T-cell (primary cell): ENCODE data around the gene SLC5A2. TPM values are rescaled to one million over a fixed set of nuclear protein-coding genes. Genes with fewer than 3 reads are reported as not detected.
"Not testable (repeated sequence)": the region's sequence is repeated elsewhere in the genome, so short reads cannot be mapped to it uniquely, and the experiment has no call there.

Experiments
- ATAC-seq, 4 experiments: fragments of 200-7000 bp in 3 of 4; fragments of 150-1000 bp in 1 of 4; cut with Tn5 transposase; replicated peaks in 1 of 4; 1 replicate in 3 of 4; 2 replicates in 1 of 4; pipeline ENCODE4 v1.10.0; 2021; ENCODE audit warnings: moderate library complexity in 3 of 4, mild to moderate bottlenecking in 2 of 4, moderate number of reproducible peaks in 1 of 4
- CTCF ChIA-PET, 2 donors: fragments of 300-600 bp; sonication (Branson Sonifier 250); formaldehyde crosslinking; loops; one replicate each; lab custom pipeline; 2022; ENCODE audit warnings: antibody characterized with exemption in 2 of 2; lab: Charles Lee
- POLR2A ChIA-PET, 2 donors: fragments of 300-600 bp; sonication (Branson Sonifier 250); formaldehyde crosslinking; loops; one replicate each; lab custom pipeline; 2022; ENCODE audit warnings: antibody characterized with exemption in 2 of 2; lab: Charles Lee
- DNase-seq, 35 experiments: peaks; one replicate each; pipeline versions ENCODE4 v3.0.0 to v3.0.0-alpha.2; 2013 to 2023
- H3K27ac ChIP-seq: one replicate; pipeline ENCODE4 v1.5.1; 2013; ENCODE audit warnings: low read length
- H3K27me3 ChIP-seq, 2 experiments: replicated peaks in 1 of 2; 1 replicate in 1 of 2; 2 replicates in 1 of 2; pipeline versions ENCODE4 v1.6.1 to v1.7.0; 2013; ENCODE audit warnings: low read length in 1 of 2, mixed read lengths in 1 of 2; ENCODE audit not compliant: control insufficient read depth in 2 of 2, insufficient read depth in 2 of 2; ENCODE audit errors: extremely low read depth in 1 of 2
- H3K36me3 ChIP-seq, 2 donors: 1 replicate in 1 of 2; 2 replicates in 1 of 2; pipeline versions ENCODE4 v1.6.1 to v1.7.0; 2013; ENCODE audit warnings: low read length in 1 of 2; ENCODE audit not compliant: control insufficient read depth in 2 of 2, insufficient read depth in 1 of 2; ENCODE audit errors: extremely low read depth in 1 of 2
- H3K4me1 ChIP-seq, 2 experiments: 1 replicate in 1 of 2; 2 replicates in 1 of 2; pipeline versions ENCODE4 v1.6.1 to v1.7.0; 2013; ENCODE audit warnings: low read length in 2 of 2, mixed read lengths in 1 of 2; ENCODE audit not compliant: insufficient read depth in 2 of 2, control insufficient read depth in 1 of 2; ENCODE audit errors: extremely low read depth in 1 of 2
- H3K4me3 ChIP-seq, 2 donors: 1 replicate in 1 of 2; 2 replicates in 1 of 2; pipeline versions ENCODE4 v1.5.1 to v1.7.0; 2013; ENCODE audit warnings: mild to moderate bottlenecking in 2 of 2, low read length in 1 of 2, moderate library complexity in 1 of 2; ENCODE audit not compliant: control insufficient read depth in 1 of 2; ENCODE audit errors: extremely low read depth in 1 of 2
- H3K9me3 ChIP-seq: 2 replicates; pipeline ENCODE4 v1.7.0; 2013
- H3K27ac Mint-ChIP-seq, 2 donors: one replicate each; pipeline ENCODE4 v1.8.0; 2020 to 2021; ENCODE audit warnings: mild to moderate bottlenecking in 2 of 2, mixed read lengths in 2 of 2
- H3K27me3 Mint-ChIP-seq, 2 donors: one replicate each; pipeline ENCODE4 v1.8.0; 2021 to 2022; ENCODE audit warnings: mixed read lengths in 2 of 2
- H3K36me3 Mint-ChIP-seq: one replicate; pipeline ENCODE4 v1.8.0; 2021; ENCODE audit warnings: mixed read lengths
- H3K4me1 Mint-ChIP-seq, 3 donors: one replicate each; pipeline ENCODE4 v1.8.0; 2020 to 2022; ENCODE audit warnings: mixed read lengths in 3 of 3, mild to moderate bottlenecking in 1 of 3
- H3K4me3 Mint-ChIP-seq, 3 donors: one replicate each; pipeline ENCODE4 v1.8.0; 2020 to 2022; ENCODE audit warnings: mild to moderate bottlenecking in 3 of 3, mixed read lengths in 3 of 3, moderate library complexity in 3 of 3
- H3K9me3 Mint-ChIP-seq, 3 donors: one replicate each; pipeline ENCODE4 v1.8.0; 2020 to 2022; ENCODE audit warnings: mixed read lengths in 3 of 3
- WGBS: methylation state at CpG from one replicate; pipeline ENCODE4 v1.1.5; 2013; ENCODE audit warnings: missing lambda C conversion rate; ENCODE audit not compliant: insufficient coverage; 5-methylcytosine and 5-hydroxymethylcytosine counted together
- total RNA-seq, 35 experiments: library from RNA in 6 of 35; stranded (reverse) in 6 of 35; fragments of 120-200 nt in 1 of 35; gene quantifications; one replicate each; pipeline versions ENCODE4 v1.2.1 to v1.2.4 and lab custom pipeline; 2013 to 2026

The SLC5A2 gene
- total RNA-seq, 5 donors from 2014 or later (not counting 1 experiment from before 2014, with no cell fraction given): 2.6 to 4.2 (median 3.2) TPM

GRCh38 chr16:31501966-31502348 is 19.0 kb downstream of the SLC5A2 start:
- no peak overlapping the region for H3K4me3 ChIP-seq
- DNase-seq (no peak), ATAC-seq (no peak)
- H3K4me1 ChIP-seq: peaks cover 2 to 8% of the 10 kb centered on the region in 2 experiments
- H3K9me3 ChIP-seq: no peaks in the 10 kb centered on the region
- no peak overlapping the region for H3K27ac ChIP-seq
- CTCF ChIA-PET: interaction anchor here in 1 of 2 donors (1.0 kb wide), 1 partner anchor 9 kb away, joined by 4 read pairs; no protein-coding TSS in a partner anchor
- H3K27me3 ChIP-seq: no peaks in the 10 kb centered on the region
- H3K4me1 Mint-ChIP-seq: peaks cover 26 to 37% (median 27%) of the 10 kb centered on the region in 3 donors
- no peak overlapping the region for H3K27ac Mint-ChIP-seq
- WGBS: 90% methylated on average over 2 of the region's 4 CpGs
- POLR2A ChIA-PET: no interaction called here
- H3K27me3 Mint-ChIP-seq: no peaks in the 10 kb centered on the region
- peaks cover 15 to 35% of the 10 kb centered on the region in 2 donors for H3K36me3 ChIP-seq
- H3K4me3 Mint-ChIP-seq: no peak overlapping the region
- peaks cover 27% of the 10 kb centered on the region for H3K36me3 Mint-ChIP-seq
- no peaks in the 10 kb centered on the region for H3K9me3 Mint-ChIP-seq

- Mint-ChIP-seq H3K27ac (no peak overlapping the region), H3K36me3 (peaks cover 18% of the 10 kb centered on the region), H3K27me3 (no peaks in the 10 kb centered on the region), H3K9me3 (no peaks in the 10 kb centered on the region), H3K4me1 (peaks cover 33 to 41% (median 34%) of the 10 kb centered on the region in 3 donors), H3K4me3 (no peak overlapping the region)
- no peak overlapping the region for H3K4me3 ChIP-seq
- H3K27me3 ChIP-seq: no peaks in the 10 kb centered on the region
- H3K36me3 ChIP-seq: peaks cover 15 to 26% of the 10 kb centered on the region in 2 donors
- no peak for ATAC-seq
- POLR2A ChIA-PET: no interaction called here
- CTCF ChIA-PET: no interaction called here
- H3K4me1 ChIP-seq: peaks cover 2 to 18% of the 10 kb centered on the region in 2 experiments
- no peak for DNase-seq
- H3K9me3 ChIP-seq: no peaks in the 10 kb centered on the region
- H3K27ac ChIP-seq: no peak overlapping the region
These were observed 20.1 kb downstream of the SLC5A2 start for GRCh38 chr16:31502981-31503380.

- H3K9me3 Mint-ChIP-seq, CTCF ChIA-PET, H3K27ac ChIP-seq, H3K27me3 ChIP-seq, H3K27ac Mint-ChIP-seq, H3K4me3 Mint-ChIP-seq, ATAC-seq, H3K9me3 ChIP-seq, H3K4me3 ChIP-seq, H3K27me3 Mint-ChIP-seq, DNase-seq: not testable (repeated sequence)
- POLR2A ChIA-PET: interaction anchor here in 1 of 2 donors (0.6 kb wide), 1 partner anchor 44 kb away, joined by 4 read pairs; the partner anchor contains the start of gene ARMC5
- Histone ChIP-seq H3K36me3 (peaks cover 12 to 20% of the 10 kb centered on the region in 2 donors), H3K4me1 (peaks cover 2 to 21% of the 10 kb centered on the region in 2 experiments)
- WGBS: 91% methylated on average over 3 of the region's 8 CpGs
- Mint-ChIP-seq H3K36me3 (peaks cover 16% of the 10 kb centered on the region), H3K4me1 (peaks cover 36 to 45% (median 36%) of the 10 kb centered on the region in 3 donors)
These were observed 20.6 kb downstream of the SLC5A2 start for GRCh38 chr16:31503555-31503954.

- ChIA-PET POLR2A (no interaction called here), CTCF (no interaction called here)
- Mint-ChIP-seq H3K27me3 (no peaks in the 10 kb centered on the region), H3K27ac (peak overlapping the region in 1 of 2 donors; percentile 82), H3K36me3 (peaks cover 10% of the 10 kb centered on the region), H3K4me1 (peaks cover 42 to 51% (median 42%) of the 10 kb centered on the region in 3 donors), H3K4me3 (no peak overlapping the region), H3K9me3 (no peaks in the 10 kb centered on the region)
- WGBS: 74% methylated on average over 5 of the region's 8 CpGs
- Histone ChIP-seq H3K27ac (no peak overlapping the region), H3K36me3 (peaks cover 8 to 14% of the 10 kb centered on the region in 2 donors), H3K4me3 (no peak overlapping the region), H3K27me3 (no peaks in the 10 kb centered on the region), H3K9me3 (no peaks in the 10 kb centered on the region), H3K4me1 (peaks cover 5 to 27% of the 10 kb centered on the region in 2 experiments)
- no peak for ATAC-seq
- no peak for DNase-seq
These were observed 21.2 kb downstream of the SLC5A2 start for GRCh38 chr16:31504159-31504558.

- DNase-seq: no peak
- peak overlapping the region; percentile 6 to 82 for H3K27ac Mint-ChIP-seq
- peaks cover 48 to 61% (median 50%) of the 10 kb centered on the region in 3 donors for H3K4me1 Mint-ChIP-seq
- Histone ChIP-seq H3K4me3 (no peak overlapping the region), H3K27ac (no peak overlapping the region), H3K27me3 (no peaks in the 10 kb centered on the region), H3K36me3 (peaks cover 5% of the 10 kb centered on the region in 2 donors), H3K4me1 (peaks cover 6 to 37% of the 10 kb centered on the region in 2 experiments), H3K9me3 (no peaks in the 10 kb centered on the region)
- peaks cover 4% of the 10 kb centered on the region for H3K36me3 Mint-ChIP-seq
- no peaks in the 10 kb centered on the region for H3K27me3 Mint-ChIP-seq
- ChIA-PET CTCF (no interaction called here), POLR2A (no interaction called here)
- H3K4me3 Mint-ChIP-seq: no peak overlapping the region
- no peak for ATAC-seq
- WGBS: no CpG with 5 or more reads among the region's 4 CpGs
- H3K9me3 Mint-ChIP-seq: no peaks in the 10 kb centered on the region
These were observed 22.6 kb downstream of the SLC5A2 start for GRCh38 chr16:31505483-31505882.

GRCh38 chr16:31507617-31507928 is 24.6 kb downstream of the SLC5A2 start:
- POLR2A ChIA-PET: interaction anchor here in 1 of 2 donors (0.5 kb wide), 1 partner anchor 355 kb away, joined by 3 read pairs; no protein-coding TSS in a partner anchor
- peak in 4 of 35 experiments; percentile 8 to 35 (median 21) for DNase-seq
- ATAC-seq: peak; percentile 8 to 41 (median 13)
- Histone ChIP-seq H3K9me3 (no peaks in the 10 kb centered on the region), H3K4me3 (peak overlapping the region; percentile 73 to 95), H3K27ac (peak overlapping the region; percentile 93), H3K36me3 (peaks cover 0 to 2% of the 10 kb centered on the region in 2 donors), H3K4me1 (peaks cover 6 to 37% of the 10 kb centered on the region in 2 experiments), H3K27me3 (no peaks in the 10 kb centered on the region)
- WGBS: 2% methylated on average over 6 of the region's 12 CpGs
- no peaks in the 10 kb centered on the region for H3K27me3 Mint-ChIP-seq
- peaks cover 48 to 58% (median 54%) of the 10 kb centered on the region in 3 donors for H3K4me1 Mint-ChIP-seq
- no peaks in the 10 kb centered on the region for H3K9me3 Mint-ChIP-seq
- CTCF ChIA-PET: interaction anchor here in 1 of 2 donors (0.9 to 2.8 kb wide), 2 partner anchors 47 to 365 kb away, joined by 3 to 15 read pairs; no protein-coding TSS in a partner anchor
- peak overlapping the region; percentile 92 to 95 (median 95) for H3K4me3 Mint-ChIP-seq
- no peaks in the 10 kb centered on the region for H3K36me3 Mint-ChIP-seq
- peak overlapping the region; percentile 87 to 98 for H3K27ac Mint-ChIP-seq
